ENCODE measurements around the gene TSTD1. TPM values are rescaled to one million over a fixed set of nuclear protein-coding genes. Genes with fewer than 3 reads are reported as not detected.

TSTD1 gene
- total and polyA plus RNA-seq, 10 of the 15 experiments (the other 5 are each of a cell fraction or from before 2014, with no cell fraction given): 33.3 to 145 (median 89.4) TPM

- DNase-seq (ENCODE audit: low read depth, low spot score) (no peak), ATAC-seq (no peak), FAIRE-seq (no peak)
- no peaks in the 10 kb centered on the region for H4K20me1 ChIP-seq (ENCODE audit: control insufficient read depth, insufficient read depth)
- no peaks in the 10 kb centered on the region; the same call in 1 of the 2 replicates for H3K79me2 ChIP-seq (ENCODE audit: control insufficient read depth, insufficient read depth, low read length)
- H3K9ac ChIP-seq (ENCODE audit: control insufficient read depth, insufficient read depth, low read length): no peak overlapping the region
- no peaks in the 10 kb centered on the region for H3K9me3 ChIP-seq (replicated peaks; ENCODE audit: control insufficient read depth, insufficient read depth, low read length)
- H3K4me2 ChIP-seq (ENCODE audit: control insufficient read depth, insufficient read depth): no peak overlapping the region
- no peak overlapping the region for H3K27ac ChIP-seq (ENCODE audit: control insufficient read depth, insufficient read depth)
- CTCF ChIA-PET: no interaction called here
- in situ Hi-C loops (cut with MboI): no loop called here
- peaks cover 13% of the 10 kb centered on the region for H3K4me1 ChIP-seq (ENCODE audit: control insufficient read depth, insufficient read depth, low read length)
- no peak for TF ChIP-seq POLR2AphosphoS5 (IDR thresholded peaks at IDR 0.05; ENCODE audit: low read length)
- TF ChIP-seq EP300 (IDR thresholded peaks at IDR 0.05; ENCODE audit: borderline replicate concordance in 1 of 2, control insufficient read depth in 1 of 2, low read depth in 2 of 2, low read length in 2 of 2): no peak
- no peak for TF ChIP-seq REST (IDR thresholded peaks at IDR 0.05; ENCODE audit: low read depth, low read length)
- TF ChIP-seq IRF5 (IDR thresholded peaks at IDR 0.05; ENCODE audit: borderline replicate concordance): no peak
- no peak for TF ChIP-seq SPI1 (IDR thresholded peaks at IDR 0.05; ENCODE audit: borderline replicate concordance, insufficient read depth, low read depth, low read length)
- TF ChIP-seq SIN3A (IDR thresholded peaks at IDR 0.05; ENCODE audit: low read depth, low read length): no peak
- RAD21 ChIA-PET (ENCODE audit: unreplicated experiment): interaction anchor here (0.7 kb wide), 1 partner anchor 405 kb away, joined by 3 read pairs; no protein-coding TSS in a partner anchor
- no peak overlapping the region for H3K4me3 ChIP-seq
- SMC1A ChIA-PET (ENCODE audit: uncharacterized antibody, unreplicated experiment): no interaction called here
- POLR2A ChIA-PET: no interaction called here
- intact Hi-C loops (cut with micrococcal nuclease; ENCODE audit: unreplicated experiment): no loop called here
- no peak overlapping the region for H2AFZ ChIP-seq (ENCODE audit: control insufficient read depth, low read depth, low read length)
- H3K27me3 ChIP-seq (replicated peaks in 1 of 2; ENCODE audit: control insufficient read depth in 2 of 2, insufficient read depth in 2 of 2, low read length in 1 of 2): no peaks in the 10 kb centered on the region
- H3K36me3 ChIP-seq (ENCODE audit: control insufficient read depth in 2 of 2, insufficient read depth in 2 of 2, low read length in 1 of 2): peaks cover 31 to 36% of the 10 kb centered on the region in 2 experiments
- 93% methylated on average over 10 of the region's 10 CpGs for WGBS (ENCODE audit: insufficient coverage, insufficient replicate concordance, low lambda C conversion rate, missing lambda C conversion rate)
- BruUV-seq (replicated peaks): no TSS peak
Observed at GRCh38 chr1:161051219-161051618, 12.5 kb upstream of the TSTD1 start.
